Measurements from ENCODE around the gene TSPAN32. TPM values are rescaled to one million over a fixed set of nuclear protein-coding genes. Genes with fewer than 3 reads are reported as not detected.

Gene TSPAN32
- total RNA-seq, 1 donor from 2014 or later, result 2.6 TPM

DNA sequence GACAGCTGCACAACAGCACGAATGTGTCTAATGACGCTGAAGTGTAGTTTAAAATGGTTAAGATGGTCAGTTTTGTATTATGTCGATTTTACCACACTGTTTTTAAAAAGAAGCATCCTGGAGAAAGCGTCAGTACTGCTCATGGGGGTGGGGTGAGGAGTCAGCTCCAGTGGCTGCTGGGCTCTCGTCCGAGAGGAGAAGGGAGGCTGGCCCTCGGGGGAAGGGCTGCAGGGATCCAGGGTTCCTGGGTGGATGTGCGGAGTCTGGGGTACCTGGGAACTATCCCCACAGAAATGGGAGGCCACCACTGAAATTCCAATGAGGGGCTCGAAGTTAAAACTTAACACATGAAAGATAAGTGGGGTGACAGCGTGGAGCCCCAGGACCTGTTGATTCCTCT lies 12.0 kb upstream of the TSPAN32 start:
- H3K27ac Mint-ChIP-seq, result no peak overlapping the region
- H3K9me3 Mint-ChIP-seq, result no peaks in the 10 kb centered on the region
- peaks cover 43% of the 10 kb centered on the region for H3K27me3 Mint-ChIP-seq

DNA sequence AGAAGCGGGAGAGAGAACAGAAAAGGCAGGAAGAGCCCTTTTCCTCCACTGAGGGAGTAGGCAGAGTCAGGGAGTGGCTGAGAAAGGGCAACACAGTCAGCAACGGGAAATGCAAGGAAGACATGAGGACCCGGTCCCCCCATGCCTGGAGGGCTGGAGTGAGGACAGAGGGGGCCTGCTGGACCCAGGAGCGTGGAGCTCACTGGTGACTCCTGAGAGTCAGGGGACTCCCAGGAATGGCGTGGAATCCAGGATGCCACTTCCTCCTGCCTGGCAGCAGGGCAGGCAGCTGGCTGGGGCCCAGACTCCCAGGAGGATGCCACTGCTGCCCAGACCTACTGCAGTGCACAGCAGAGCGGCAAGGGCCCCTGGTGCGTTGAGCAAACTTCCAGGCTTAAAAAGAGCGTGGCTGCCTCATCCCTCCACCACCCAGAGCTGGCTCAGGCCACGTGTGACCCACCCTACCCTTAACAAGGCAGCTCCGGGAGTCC lies 11.4 kb upstream of the TSPAN32 start:
- Mint-ChIP-seq H3K4me3 (no peak overlapping the region), H3K27me3 (peaks cover 42% of the 10 kb centered on the region), H3K36me3 (no peaks in the 10 kb centered on the region), H3K9me3 (no peaks in the 10 kb centered on the region), H3K4me1 (ENCODE audit: unreplicated experiment) (peaks cover 5% of the 10 kb centered on the region), H3K27ac (no peak overlapping the region)
- TF ChIP-seq, protein P1, sequence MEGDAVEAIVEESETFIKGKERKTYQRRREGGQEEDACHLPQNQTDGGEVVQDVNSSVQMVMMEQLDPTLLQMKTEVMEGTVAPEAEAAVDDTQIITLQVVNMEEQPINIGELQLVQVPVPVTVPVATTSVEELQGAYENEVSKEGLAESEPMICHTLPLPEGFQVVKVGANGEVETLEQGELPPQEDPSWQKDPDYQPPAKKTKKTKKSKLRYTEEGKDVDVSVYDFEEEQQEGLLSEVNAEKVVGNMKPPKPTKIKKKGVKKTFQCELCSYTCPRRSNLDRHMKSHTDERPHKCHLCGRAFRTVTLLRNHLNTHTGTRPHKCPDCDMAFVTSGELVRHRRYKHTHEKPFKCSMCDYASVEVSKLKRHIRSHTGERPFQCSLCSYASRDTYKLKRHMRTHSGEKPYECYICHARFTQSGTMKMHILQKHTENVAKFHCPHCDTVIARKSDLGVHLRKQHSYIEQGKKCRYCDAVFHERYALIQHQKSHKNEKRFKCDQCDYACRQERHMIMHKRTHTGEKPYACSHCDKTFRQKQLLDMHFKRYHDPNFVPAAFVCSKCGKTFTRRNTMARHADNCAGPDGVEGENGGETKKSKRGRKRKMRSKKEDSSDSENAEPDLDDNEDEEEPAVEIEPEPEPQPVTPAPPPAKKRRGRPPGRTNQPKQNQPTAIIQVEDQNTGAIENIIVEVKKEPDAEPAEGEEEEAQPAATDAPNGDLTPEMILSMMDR (conservative IDR thresholded peaks at IDR 0.05), result no peak
- DNase-seq (ENCODE audit: extremely low spot score, unreplicated experiment), result peak; percentile 58

More for the DNA sequence above, 12.0 kb upstream of the TSPAN32 start:
- H3K4me3 Mint-ChIP-seq, result no peak overlapping the region
- peaks cover 5% of the 10 kb centered on the region for H3K4me1 Mint-ChIP-seq (ENCODE audit: unreplicated experiment)
- DNase-seq (ENCODE audit: extremely low spot score, unreplicated experiment), result peak; percentile 36
- TF ChIP-seq, protein P1 (conservative IDR thresholded peaks at IDR 0.05), result no peak
- H3K36me3 Mint-ChIP-seq, result no peaks in the 10 kb centered on the region

DNA sequence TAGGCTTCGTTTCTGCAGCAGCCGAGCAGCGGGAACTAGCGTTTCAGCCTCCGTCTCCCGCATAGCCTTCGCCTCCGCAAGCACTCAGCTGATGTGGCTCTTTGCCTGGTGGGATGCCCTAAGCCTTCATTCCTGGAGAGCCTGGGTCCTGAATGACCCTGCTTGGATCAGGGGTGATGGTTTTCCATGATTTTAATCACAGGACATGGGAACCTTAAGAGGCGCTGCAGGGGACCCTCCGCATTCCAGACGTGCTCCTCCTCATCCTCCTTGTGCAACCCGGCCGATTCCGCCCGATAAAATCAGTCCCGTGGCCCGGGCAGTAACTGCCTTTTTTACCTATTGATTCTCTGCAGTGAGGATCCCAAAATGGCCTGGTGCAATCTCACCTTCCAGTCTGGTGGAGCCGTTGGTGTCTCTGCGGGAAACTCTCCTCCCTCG lies 8.3 kb upstream of the TSPAN32 start:
- no peak overlapping the region for H3K4me3 Mint-ChIP-seq
- TF ChIP-seq, protein P1 (conservative IDR thresholded peaks at IDR 0.05), result no peak
- no peaks in the 10 kb centered on the region for H3K9me3 Mint-ChIP-seq
- DNase-seq (ENCODE audit: extremely low spot score, unreplicated experiment), result peak; percentile 56
- peaks cover 33% of the 10 kb centered on the region for H3K27me3 Mint-ChIP-seq
- no peaks in the 10 kb centered on the region for H3K36me3 Mint-ChIP-seq
- H3K4me1 Mint-ChIP-seq (ENCODE audit: unreplicated experiment), result no peaks in the 10 kb centered on the region
- H3K27ac Mint-ChIP-seq, result no peak overlapping the region

DNA sequence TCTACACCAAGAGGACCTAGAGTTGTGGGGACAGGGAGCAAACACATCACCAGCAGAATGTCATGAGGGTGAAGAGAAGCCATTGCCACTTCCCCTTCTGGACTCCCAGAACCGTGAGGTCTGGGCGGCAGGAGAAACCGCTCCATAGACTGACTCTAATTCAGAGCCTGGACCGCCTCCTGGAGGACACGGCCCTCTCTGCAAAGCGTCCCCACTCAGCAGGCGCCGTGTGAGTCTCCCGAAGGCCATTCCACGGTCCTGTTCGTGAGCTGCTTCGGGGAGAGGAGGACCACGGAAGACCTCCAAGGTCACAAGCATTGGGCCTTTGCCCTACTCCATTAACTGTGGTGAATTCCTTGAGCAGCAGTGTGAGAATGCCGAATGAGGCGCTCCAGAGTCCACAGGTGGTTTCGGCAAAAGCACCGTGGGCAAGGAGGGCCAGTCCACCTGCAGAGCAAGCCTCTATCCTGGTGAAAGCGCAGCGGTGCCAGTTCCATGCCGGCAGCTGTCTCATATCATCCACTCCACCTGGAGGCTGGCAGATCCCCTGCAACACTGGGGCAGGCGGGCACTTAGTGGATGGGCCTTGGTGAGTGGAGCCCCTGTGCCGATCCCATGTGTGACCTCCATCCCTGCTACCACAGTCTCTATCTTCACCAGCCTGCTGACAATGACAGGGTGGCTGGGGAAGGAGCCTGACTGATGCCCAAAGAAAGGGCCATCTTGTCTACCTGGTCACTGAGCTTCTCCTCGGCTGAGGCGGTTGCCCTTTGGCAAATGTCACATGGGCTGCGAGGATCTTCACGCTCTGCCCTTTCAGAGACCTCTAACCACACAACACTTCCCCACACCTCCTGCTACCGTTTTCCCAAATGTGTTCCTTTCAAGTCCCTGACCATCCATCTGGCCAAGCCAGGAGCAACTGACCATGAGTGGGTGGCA lies 7.6 kb upstream of the TSPAN32 start:
- peaks cover 29% of the 10 kb centered on the region for H3K27me3 Mint-ChIP-seq
- no peaks in the 10 kb centered on the region for H3K4me1 Mint-ChIP-seq (ENCODE audit: unreplicated experiment)
- TF ChIP-seq, protein P1 (conservative IDR thresholded peaks at IDR 0.05), result no peak
- peak; percentile 62 for DNase-seq (ENCODE audit: extremely low spot score, unreplicated experiment)
- H3K36me3 Mint-ChIP-seq, result no peaks in the 10 kb centered on the region
- H3K9me3 Mint-ChIP-seq, result no peaks in the 10 kb centered on the region
- H3K4me3 Mint-ChIP-seq, result no peak overlapping the region
- H3K27ac Mint-ChIP-seq, result no peak overlapping the region

DNA sequence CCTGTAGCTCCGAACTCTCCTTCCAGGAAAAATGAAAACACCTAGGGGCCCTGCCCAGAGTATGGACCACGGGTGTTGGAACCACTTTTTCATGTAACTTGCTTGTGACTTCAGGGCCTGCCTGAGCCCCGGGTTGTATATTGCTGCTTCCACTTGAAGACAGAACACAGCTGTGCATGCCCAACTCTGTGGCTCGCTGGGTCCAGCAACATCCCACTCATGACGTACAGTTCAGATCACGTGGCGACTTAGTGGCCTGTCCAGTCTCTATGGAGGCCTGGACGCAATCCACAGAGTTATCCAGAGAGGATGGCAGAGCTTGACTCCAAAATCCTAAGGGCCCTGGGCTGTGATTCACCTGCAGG lies 6.9 kb upstream of the TSPAN32 start:
- DNase-seq (ENCODE audit: extremely low spot score, unreplicated experiment), result peak; percentile 55
- Mint-ChIP-seq H3K9me3 (no peaks in the 10 kb centered on the region), H3K4me3 (no peak overlapping the region)

More for the DNA sequence above, 6.9 kb upstream of the TSPAN32 start:
- Mint-ChIP-seq H3K36me3 (no peaks in the 10 kb centered on the region), H3K27ac (no peak overlapping the region), H3K27me3 (peaks cover 22% of the 10 kb centered on the region), H3K4me1 (ENCODE audit: unreplicated experiment) (no peaks in the 10 kb centered on the region)
- TF ChIP-seq, protein P1 (conservative IDR thresholded peaks at IDR 0.05), result no peak

Data from type B pancreatic cell (in vitro differentiated cells).